Stomach (tissue), 4 donors: ENCODE measurements around the gene ARHGAP24.

ENCODE experiments used
- CTCF ChIP-seq, 7 experiments: fragments of 450-650 bp in 4 of 7; fragments of 200-600 bp in 3 of 7; sonication (generic) in 3 of 7; IDR thresholded peaks; one replicate each; pipeline ENCODE4 v1.5.1; 2016 to 2019; ENCODE audit warnings: antibody characterized with exemption in 7 of 7, control low read depth in 2 of 7, mild to moderate bottlenecking in 1 of 7
- EP300 ChIP-seq: sonication (generic); formaldehyde crosslinking; IDR thresholded peaks from one replicate; pipeline ENCODE4 v1.6.1; 2017; ENCODE audit warnings: antibody characterized with exemption
- POLR2A ChIP-seq, 4 donors: fragments of 450-650 bp; IDR thresholded peaks; one replicate each; pipeline ENCODE4 v1.6.1; 2016; ENCODE audit warnings: antibody characterized with exemption in 4 of 4, control low read depth in 2 of 4, mild to moderate bottlenecking in 1 of 4, moderate library complexity in 1 of 4
- POLR2AphosphoS5 ChIP-seq, 3 donors: sonication (generic); formaldehyde crosslinking; IDR thresholded peaks; one replicate each; pipeline ENCODE4 v1.6.1; 2016; ENCODE audit warnings: antibody characterized with exemption in 3 of 3

GRCh38 chr4:85823295-85823694 lies 348.3 kb downstream of the ARHGAP24 start:
- TF ChIP-seq CTCF (IDR thresholded peaks at IDR 0.05) (no peak), POLR2A (IDR thresholded peaks at IDR 0.05) (no peak), POLR2AphosphoS5 (IDR thresholded peaks at IDR 0.05) (no peak), EP300 (no peak)
